Measurements from ENCODE around the gene CLTRN.
"Not testable (repeated sequence)": the region's sequence is repeated elsewhere in the genome, so short reads cannot be mapped to it uniquely, and the experiment has no call there.

Gene CLTRN

GRCh38 chrX:15664487-15665444 lies at the start of gene CLTRN:
Gene CLTRN (minus strand): TSS chrX:15664805. CDS start chrX:15664775, 30 bp downstream.
- Mint-ChIP-seq H3K27ac (no peak within 1 kb of the TSS), H3K4me3 (no peak within 1 kb of the TSS), H3K4me1 (ENCODE audit: low read depth) (no peaks in the 10 kb centered on the region), H3K9me3 (no peaks in the 10 kb centered on the region), H3K36me3 (ENCODE audit: low read depth) (no peaks in the 10 kb centered on the region), H3K27me3 (peaks cover 83% of the 10 kb centered on the region)
- DNase-seq, result no peak

DNA sequence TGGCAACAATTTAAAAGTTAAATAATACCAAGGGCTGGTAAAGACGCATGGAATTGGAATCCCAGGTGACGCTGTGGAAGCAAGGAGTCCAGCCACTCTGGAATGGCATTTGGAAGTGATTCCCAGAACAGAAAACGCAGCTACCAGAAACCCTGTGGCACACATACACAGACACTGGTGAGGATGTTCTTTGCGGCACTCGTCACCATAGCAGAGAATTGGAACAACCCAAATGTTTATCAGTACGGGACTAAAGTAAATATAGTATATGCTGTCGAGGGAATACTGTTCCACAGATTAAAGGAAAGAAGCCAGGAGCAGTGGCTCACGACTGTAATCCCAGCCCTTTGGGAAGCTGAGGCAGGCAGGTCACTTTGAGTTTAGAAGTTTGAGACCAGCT lies 39.7 kb upstream of the CLTRN start:
- not testable (repeated sequence) for H3K27ac Mint-ChIP-seq; H3K4me1 Mint-ChIP-seq (ENCODE audit: low read depth)

GRCh38 chrX:15703809-15704208 lies 39.2 kb upstream of the CLTRN start:
- not testable (repeated sequence) for H3K27me3 Mint-ChIP-seq; H3K9me3 Mint-ChIP-seq; DNase-seq; H3K27ac Mint-ChIP-seq; H3K4me1 Mint-ChIP-seq (ENCODE audit: low read depth); H3K4me3 Mint-ChIP-seq
- H3K36me3 Mint-ChIP-seq (ENCODE audit: low read depth), result peaks cover 33% of the 10 kb centered on the region

More for the DNA sequence above, 39.7 kb upstream of the CLTRN start:
- DNase-seq, H3K27me3 Mint-ChIP-seq, H3K4me3 Mint-ChIP-seq, H3K9me3 Mint-ChIP-seq: not testable (repeated sequence)
- peaks cover 31% of the 10 kb centered on the region for H3K36me3 Mint-ChIP-seq (ENCODE audit: low read depth)

DNA sequence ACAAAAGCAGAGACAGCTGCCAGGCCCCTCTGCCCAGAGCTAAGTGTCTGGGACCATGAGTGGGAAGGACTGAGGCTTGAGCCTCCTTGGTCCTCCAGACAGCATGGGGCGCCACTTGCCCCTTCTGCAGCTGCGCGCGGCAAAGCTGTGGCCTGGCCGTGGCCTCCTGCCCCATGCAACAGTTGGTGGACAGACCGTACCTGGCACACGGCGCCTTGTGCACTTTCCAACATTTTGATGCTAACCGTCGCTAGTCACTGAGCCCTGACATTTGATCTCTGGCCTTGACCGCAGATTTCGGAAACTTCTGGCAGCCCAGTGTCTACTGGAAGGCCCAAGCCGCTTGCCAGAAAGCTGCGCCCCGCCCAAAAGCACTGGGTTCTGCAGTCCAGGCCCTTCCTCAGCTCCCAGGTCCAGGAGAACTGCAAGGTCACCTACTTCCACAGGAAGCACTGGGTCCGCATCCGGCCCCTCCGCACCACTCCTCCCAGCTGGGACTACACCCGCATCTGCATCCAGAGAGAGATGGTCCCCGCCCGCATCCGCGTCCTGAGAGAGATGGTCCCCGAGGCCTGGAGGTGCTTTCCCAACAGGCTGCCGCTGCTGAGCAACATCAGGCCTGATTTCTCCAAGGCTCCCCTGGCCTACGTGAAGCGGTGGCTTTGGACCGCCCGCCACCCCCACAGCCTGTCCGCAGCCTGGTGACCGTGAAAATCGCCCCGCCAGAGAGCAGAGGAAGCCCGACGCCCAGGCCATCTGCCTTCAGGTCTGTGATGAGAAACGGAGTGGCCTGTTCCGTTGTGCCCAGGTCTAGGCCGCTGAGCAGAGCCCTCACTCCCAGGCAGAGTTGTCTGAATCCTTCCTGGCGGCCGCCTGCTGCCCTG lies 38.1 kb upstream of the CLTRN start:
- no peak for DNase-seq
- H3K27ac Mint-ChIP-seq, result no peak overlapping the region
- H3K4me1 Mint-ChIP-seq (ENCODE audit: low read depth), result no peaks in the 10 kb centered on the region
- no peaks in the 10 kb centered on the region for H3K27me3 Mint-ChIP-seq
- no peaks in the 10 kb centered on the region for H3K9me3 Mint-ChIP-seq
- no peak overlapping the region for H3K4me3 Mint-ChIP-seq
- peaks cover 37% of the 10 kb centered on the region for H3K36me3 Mint-ChIP-seq (ENCODE audit: low read depth)

DNA sequence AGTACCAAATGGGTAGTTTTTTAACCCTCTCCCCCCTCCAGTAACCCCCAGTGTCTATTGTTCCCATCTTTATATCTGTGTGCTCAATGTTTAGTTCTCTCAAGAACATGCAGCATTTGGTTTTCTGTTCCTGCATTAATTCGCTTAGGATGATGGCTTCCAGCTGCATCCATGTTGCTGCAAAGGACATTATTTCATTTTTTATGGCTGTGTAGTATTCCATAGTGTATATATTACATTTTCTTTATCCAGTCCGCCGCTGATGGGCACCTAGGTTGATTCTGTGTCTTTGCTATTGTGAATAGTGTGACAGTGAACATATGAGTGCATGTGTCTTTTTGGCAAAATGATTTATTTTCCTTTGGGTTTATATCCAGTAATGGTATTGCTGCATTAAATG lies 31.9 kb upstream of the CLTRN start:
- DNase-seq, result no peak
- Mint-ChIP-seq H3K36me3 (ENCODE audit: low read depth) (peaks cover 73% of the 10 kb centered on the region), H3K27me3 (no peaks in the 10 kb centered on the region), H3K4me1 (ENCODE audit: low read depth) (peaks cover 4% of the 10 kb centered on the region), H3K4me3 (no peak overlapping the region), H3K27ac (no peak overlapping the region), H3K9me3 (no peaks in the 10 kb centered on the region)

GRCh38 chrX:15694941-15695451 lies 30.4 kb upstream of the CLTRN start:
- DNase-seq, result no peak
- Mint-ChIP-seq H3K36me3 (ENCODE audit: low read depth) (peaks cover 74% of the 10 kb centered on the region), H3K4me1 (ENCODE audit: low read depth) (peaks cover 5% of the 10 kb centered on the region)

GRCh38 chrX:15686818-15687685 lies 22.4 kb upstream of the CLTRN start:
- H3K4me1 Mint-ChIP-seq (ENCODE audit: low read depth), result peaks cover 16% of the 10 kb centered on the region
- no peak overlapping the region for H3K4me3 Mint-ChIP-seq
- no peak overlapping the region for H3K27ac Mint-ChIP-seq
- DNase-seq, result peak; percentile 47
- H3K36me3 Mint-ChIP-seq (ENCODE audit: low read depth), result peaks cover 51% of the 10 kb centered on the region
- no peaks in the 10 kb centered on the region for H3K27me3 Mint-ChIP-seq
- no peaks in the 10 kb centered on the region for H3K9me3 Mint-ChIP-seq

More at GRCh38 chrX:15694941-15695451, 30.4 kb upstream of the CLTRN start:
- no peak overlapping the region for H3K4me3 Mint-ChIP-seq
- H3K27me3 Mint-ChIP-seq, result no peaks in the 10 kb centered on the region
- H3K27ac Mint-ChIP-seq, result no peak overlapping the region
- no peaks in the 10 kb centered on the region for H3K9me3 Mint-ChIP-seq

DNA sequence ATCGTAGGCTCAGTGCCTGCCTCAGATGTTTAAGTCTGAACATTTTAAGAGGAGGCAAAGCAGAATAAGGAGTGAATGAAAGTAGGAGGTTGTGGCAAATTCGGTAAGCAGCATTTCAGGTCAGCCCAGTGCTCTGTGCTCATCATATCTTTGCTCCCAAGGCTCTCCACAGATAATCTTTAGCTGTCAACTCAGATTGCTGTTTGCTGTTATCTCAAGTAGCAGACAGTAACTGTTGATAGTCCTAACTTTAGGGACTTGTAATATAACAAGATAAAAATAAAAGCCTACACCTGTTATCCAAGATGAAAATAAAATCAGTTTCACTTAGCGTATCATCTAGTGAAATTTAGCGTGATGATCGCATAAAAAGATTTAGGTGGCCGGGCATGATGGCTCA lies 18.6 kb upstream of the CLTRN start:
- DNase-seq, result no peak
- no peak overlapping the region for H3K4me3 Mint-ChIP-seq
- H3K36me3 Mint-ChIP-seq (ENCODE audit: low read depth), result peaks cover 45% of the 10 kb centered on the region
- H3K4me1 Mint-ChIP-seq (ENCODE audit: low read depth), result peaks cover 29% of the 10 kb centered on the region
- H3K9me3 Mint-ChIP-seq, result no peaks in the 10 kb centered on the region
- no peaks in the 10 kb centered on the region for H3K27me3 Mint-ChIP-seq
- no peak overlapping the region for H3K27ac Mint-ChIP-seq

DNA sequence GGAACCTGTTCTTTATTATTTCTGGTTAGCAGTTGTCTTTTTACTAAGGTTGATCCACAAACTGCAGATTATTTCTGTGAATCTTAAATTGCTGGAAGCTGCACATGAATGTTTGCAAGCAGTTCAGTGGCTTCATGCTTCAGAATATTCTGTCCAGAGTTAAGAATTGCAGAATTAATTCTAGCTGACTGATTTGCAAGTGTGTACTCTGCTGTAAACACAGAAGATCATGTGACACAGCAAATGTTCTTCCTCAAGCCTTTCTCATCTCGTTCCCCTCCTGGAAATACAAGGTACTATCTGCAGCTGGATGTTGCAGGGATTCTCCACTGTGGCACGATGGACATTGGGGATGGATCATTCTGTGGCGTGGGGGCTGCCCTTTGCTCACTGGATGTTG lies 16.8 kb upstream of the CLTRN start:
- DNase-seq, result no peak
- no peak overlapping the region for H3K4me3 Mint-ChIP-seq
- H3K27ac Mint-ChIP-seq, result no peak overlapping the region
- H3K36me3 Mint-ChIP-seq (ENCODE audit: low read depth), result peaks cover 45% of the 10 kb centered on the region
- H3K9me3 Mint-ChIP-seq, result no peaks in the 10 kb centered on the region
- no peaks in the 10 kb centered on the region for H3K27me3 Mint-ChIP-seq
- peaks cover 38% of the 10 kb centered on the region for H3K4me1 Mint-ChIP-seq (ENCODE audit: low read depth)

GRCh38 chrX:15680401-15680800 lies 15.8 kb upstream of the CLTRN start:
- peaks cover 45% of the 10 kb centered on the region for H3K36me3 Mint-ChIP-seq (ENCODE audit: low read depth)
- H3K9me3 Mint-ChIP-seq, result no peaks in the 10 kb centered on the region
- H3K27ac Mint-ChIP-seq, result peak overlapping the region; percentile 72
- no peak overlapping the region for H3K4me3 Mint-ChIP-seq
- DNase-seq, result no peak
- H3K27me3 Mint-ChIP-seq, result no peaks in the 10 kb centered on the region
- peaks cover 37% of the 10 kb centered on the region for H3K4me1 Mint-ChIP-seq (ENCODE audit: low read depth)

DNA sequence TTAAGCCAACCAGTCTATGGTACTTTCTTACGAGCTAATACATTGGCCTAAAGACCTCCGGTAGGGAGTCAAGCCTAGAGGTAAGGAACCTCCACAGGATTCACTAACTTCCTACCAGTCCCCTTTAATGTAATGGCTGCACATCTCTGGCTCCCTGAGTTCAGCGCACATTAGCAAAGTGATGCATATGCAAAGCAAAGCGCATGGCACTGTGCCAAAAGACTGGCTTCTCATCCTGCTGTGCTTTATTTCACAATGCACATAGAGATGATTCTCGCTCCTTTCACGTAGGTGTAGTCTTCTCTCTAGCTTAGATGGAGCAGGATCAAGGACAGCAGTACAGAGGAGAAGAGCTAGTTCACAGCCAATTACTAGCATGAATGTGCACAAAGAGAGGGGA lies 14.6 kb upstream of the CLTRN start:
- Mint-ChIP-seq H3K27ac (no peak overlapping the region), H3K4me1 (ENCODE audit: low read depth) (peaks cover 37% of the 10 kb centered on the region), H3K27me3 (no peaks in the 10 kb centered on the region), H3K9me3 (no peaks in the 10 kb centered on the region), H3K4me3 (no peak overlapping the region), H3K36me3 (ENCODE audit: low read depth) (peaks cover 45% of the 10 kb centered on the region)
- no peak for DNase-seq

GRCh38 chrX:15678339-15678738 lies 13.7 kb upstream of the CLTRN start:
- H3K9me3 Mint-ChIP-seq, result no peaks in the 10 kb centered on the region
- no peaks in the 10 kb centered on the region for H3K27me3 Mint-ChIP-seq
- H3K36me3 Mint-ChIP-seq (ENCODE audit: low read depth), result peaks cover 43% of the 10 kb centered on the region
- peaks cover 37% of the 10 kb centered on the region for H3K4me1 Mint-ChIP-seq (ENCODE audit: low read depth)
- no peak for DNase-seq
- no peak overlapping the region for H3K27ac Mint-ChIP-seq
- no peak overlapping the region for H3K4me3 Mint-ChIP-seq

DNA sequence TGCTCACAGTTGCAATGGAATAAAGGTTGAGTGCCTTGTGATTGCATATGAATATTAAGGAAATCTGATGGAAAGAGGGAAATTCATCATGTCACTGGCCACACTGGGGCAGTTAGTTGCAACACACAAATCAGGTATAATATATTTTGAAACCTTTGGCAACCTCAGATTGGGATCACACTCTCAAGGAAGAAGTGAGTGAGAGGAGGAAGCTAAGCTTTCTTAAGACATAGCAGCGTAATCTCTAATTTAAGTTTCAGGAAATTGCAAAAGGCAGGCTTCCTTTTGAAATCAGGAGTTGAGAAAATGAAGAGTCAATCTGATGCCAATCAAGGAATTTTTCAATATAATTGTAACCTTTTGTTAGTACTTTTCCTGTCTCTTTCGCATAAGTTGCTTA lies 12.3 kb upstream of the CLTRN start:
- no peak for DNase-seq
- peaks cover 39% of the 10 kb centered on the region for H3K4me1 Mint-ChIP-seq (ENCODE audit: low read depth)
- no peak overlapping the region for H3K27ac Mint-ChIP-seq
- no peaks in the 10 kb centered on the region for H3K9me3 Mint-ChIP-seq
- H3K4me3 Mint-ChIP-seq, result no peak overlapping the region
- peaks cover 31% of the 10 kb centered on the region for H3K36me3 Mint-ChIP-seq (ENCODE audit: low read depth)
- peaks cover 4% of the 10 kb centered on the region for H3K27me3 Mint-ChIP-seq

- H3K27me3 Mint-ChIP-seq, result peaks cover 7% of the 10 kb centered on the region
These were observed 10.9 kb upstream of the CLTRN start for GRCh38 chrX:15675490-15675921.

More at GRCh38 chrX:15675490-15675921, 10.9 kb upstream of the CLTRN start:
- peak; percentile 95 for DNase-seq
- H3K9me3 Mint-ChIP-seq, result no peaks in the 10 kb centered on the region
- H3K4me3 Mint-ChIP-seq, result no peak overlapping the region
- peaks cover 20% of the 10 kb centered on the region for H3K36me3 Mint-ChIP-seq (ENCODE audit: low read depth)
- H3K27ac Mint-ChIP-seq, result no peak overlapping the region
- peaks cover 34% of the 10 kb centered on the region for H3K4me1 Mint-ChIP-seq (ENCODE audit: low read depth)
